Vagina (tissue), 2 donors: Measurements from ENCODE around the gene APBB2. TPM values are rescaled to one million over a fixed set of nuclear protein-coding genes. Genes with fewer than 3 reads are reported as not detected.

Experiments
- DNase-seq, 2 donors: peaks; one replicate each; pipeline ENCODE4 v3.0.0-alpha.2; 2017; ENCODE audit errors: extremely low spot score in 2 of 2
- H3K27ac ChIP-seq: fragments of 200-600 bp; sonication (generic); one replicate; pipeline ENCODE4 v1.5.1; 2019
- H3K27me3 ChIP-seq: fragments of 200-600 bp; sonication (generic); one replicate; pipeline ENCODE4 v1.5.1; 2019
- H3K36me3 ChIP-seq, 2 donors: fragments of 200-600 bp; sonication (generic); one replicate each; pipeline ENCODE4 v1.5.1; 2017 to 2019
- H3K4me1 ChIP-seq: fragments of 200-600 bp; sonication (generic); one replicate; pipeline ENCODE4 v1.5.1; 2019
- H3K4me3 ChIP-seq, 2 donors: fragments of 200-600 bp; sonication (generic); 1 replicate in 1 of 2; 2 replicates in 1 of 2; pipeline ENCODE4 v1.5.1; 2016 to 2019
- H3K9me3 ChIP-seq: fragments of 200-600 bp; sonication (generic); one replicate; pipeline ENCODE4 v1.5.1; 2019
- CTCF ChIP-seq, 3 experiments: fragments of 450-650 bp in 2 of 3; fragments of 200-600 bp in 1 of 3; sonication (generic) in 1 of 3; IDR thresholded peaks; one replicate each; pipeline ENCODE4 v1.5.1; 2017 to 2019; ENCODE audit warnings: antibody characterized with exemption in 3 of 3, mild to moderate bottlenecking in 2 of 3, moderate library complexity in 2 of 3
- POLR2A ChIP-seq, 2 donors: fragments of 450-650 bp; IDR thresholded peaks; one replicate each; pipeline ENCODE4 v1.6.1; 2017; ENCODE audit warnings: antibody characterized with exemption in 2 of 2, mild to moderate bottlenecking in 2 of 2, moderate library complexity in 2 of 2
- POLR2AphosphoS5 ChIP-seq, 2 donors: sonication (generic); formaldehyde crosslinking; IDR thresholded peaks; one replicate each; pipeline ENCODE4 v1.9.0; 2017; ENCODE audit warnings: antibody characterized with exemption in 2 of 2, mild to moderate bottlenecking in 2 of 2, low read depth in 1 of 2; ENCODE audit not compliant: insufficient read depth in 1 of 2
- intact Hi-C: fragments of 100-400 bp; cut with DNase I; formaldehyde crosslinking; loops from one replicate; pipeline ENCODE4 v1.15.1; 2023
- total RNA-seq: library from RNA; depleted of rRNA; stranded (reverse); fragments of >200 nt; gene quantifications from one replicate; pipeline ENCODE4 v1.2.3, GENCODE V29; 2016

APBB2 gene
- total RNA-seq, 1 donor from 2014 or later, result 68.8 TPM

DNA sequence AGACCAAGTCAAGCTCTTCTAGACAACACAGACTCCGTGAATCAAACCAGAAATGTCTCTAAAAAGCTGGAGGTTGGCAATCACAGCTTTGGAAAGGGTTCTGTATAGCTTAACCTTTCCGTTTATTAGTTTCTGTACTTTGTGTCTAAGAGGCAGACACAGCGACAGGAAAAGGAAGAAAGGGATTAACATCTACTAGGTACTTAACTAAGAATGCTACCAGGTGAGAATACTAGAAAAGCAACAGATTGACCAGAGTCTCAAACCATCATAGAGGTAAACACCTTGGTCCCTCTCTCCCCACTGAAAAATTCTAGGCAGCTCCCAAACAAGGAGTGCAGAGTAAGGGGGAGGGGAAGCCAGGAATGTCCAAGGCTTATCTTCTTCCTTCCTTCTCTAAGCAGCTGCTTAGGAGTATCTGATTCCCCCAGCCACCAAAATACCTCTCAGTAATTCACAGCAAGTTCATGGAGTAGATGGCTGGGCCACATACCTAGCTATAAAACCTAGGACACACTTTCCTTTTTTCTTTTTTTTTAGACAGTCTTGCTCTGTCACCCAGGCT, 80.8 kb downstream of the APBB2 start:
- Histone ChIP-seq H3K36me3 (no peaks in the 10 kb centered on the region), H3K4me1 (peaks cover 33% of the 10 kb centered on the region), H3K9me3 (no peaks in the 10 kb centered on the region), H3K27me3 (no peaks in the 10 kb centered on the region), H3K27ac (no peak overlapping the region), H3K4me3 (no peak overlapping the region)
- DNase-seq, result no peak
- TF ChIP-seq CTCF (IDR thresholded peaks at IDR 0.05) (no peak), POLR2AphosphoS5 (IDR thresholded peaks at IDR 0.05; ENCODE audit: insufficient read depth in 1 of 2, low read depth in 1 of 2) (no peak), POLR2A (IDR thresholded peaks at IDR 0.05) (no peak)
- intact Hi-C loops, result no loop called here

DNA sequence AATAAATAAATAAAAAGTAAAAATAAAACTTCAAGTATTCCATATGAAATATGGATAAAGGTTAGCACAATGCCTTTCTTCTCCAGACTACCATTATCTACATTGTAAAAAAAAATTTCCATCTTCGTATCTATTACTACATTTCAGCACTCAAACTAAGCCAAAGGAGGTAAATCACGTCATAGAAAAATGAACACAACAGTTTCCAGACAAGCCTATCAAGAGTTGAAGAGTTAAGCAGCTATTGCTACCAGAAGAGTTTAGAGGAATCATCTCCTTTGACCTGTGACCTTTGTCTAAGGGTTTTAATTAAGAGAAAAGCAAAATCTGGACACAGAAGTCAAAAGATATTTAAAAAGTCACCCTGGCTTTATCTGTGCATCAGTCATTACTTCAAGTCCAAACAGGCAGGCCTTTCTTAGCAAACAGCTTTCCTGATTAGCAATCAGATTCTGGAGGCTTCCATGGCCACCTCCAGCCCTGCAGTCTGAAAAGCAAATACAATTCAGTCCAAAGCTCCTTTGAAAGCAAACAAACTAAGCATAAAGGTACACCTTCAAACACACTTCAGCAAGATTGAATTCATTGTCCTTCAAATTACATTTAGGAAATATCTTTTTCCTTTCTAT, 82.2 kb downstream of the APBB2 start:
- H3K4me1 ChIP-seq, result peaks cover 33% of the 10 kb centered on the region
- TF ChIP-seq POLR2AphosphoS5 (IDR thresholded peaks at IDR 0.05; ENCODE audit: insufficient read depth in 1 of 2, low read depth in 1 of 2), result no peak
- no peak for TF ChIP-seq CTCF (IDR thresholded peaks at IDR 0.05)
- TF ChIP-seq POLR2A (IDR thresholded peaks at IDR 0.05), result no peak
- intact Hi-C loops, result no loop called here

DNA sequence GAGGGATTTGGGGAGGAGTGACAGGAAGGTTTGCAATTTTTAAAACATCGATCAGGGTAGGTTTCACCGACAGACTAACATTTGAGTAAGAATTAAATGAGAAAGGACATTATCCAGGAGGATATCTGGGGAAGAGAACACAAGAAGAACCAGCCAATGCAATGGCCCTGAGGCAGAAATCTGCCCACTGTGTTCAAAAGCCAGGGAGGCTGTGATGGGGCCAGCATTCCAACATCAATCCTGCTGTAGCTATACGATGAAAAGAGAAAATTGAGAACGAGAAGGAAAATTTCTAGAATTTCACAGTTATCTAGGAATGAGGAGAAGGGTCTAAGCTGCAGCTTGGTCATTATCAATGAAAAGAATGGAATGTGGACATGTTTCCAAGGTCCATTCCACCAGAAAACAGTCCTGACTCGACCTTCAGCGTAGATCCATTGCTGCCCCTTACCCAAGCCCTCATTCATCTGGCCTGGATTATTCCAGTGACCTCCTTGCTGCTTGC, 84.4 kb downstream of the APBB2 start:
- intact Hi-C loops, result no loop called here
- peaks cover 16% of the 10 kb centered on the region for H3K4me1 ChIP-seq
- no peaks in the 10 kb centered on the region for H3K27me3 ChIP-seq
- no peak overlapping the region for H3K4me3 ChIP-seq
- H3K27ac ChIP-seq, result no peak overlapping the region
- TF ChIP-seq POLR2AphosphoS5 (IDR thresholded peaks at IDR 0.05; ENCODE audit: insufficient read depth in 1 of 2, low read depth in 1 of 2) (no peak), CTCF (IDR thresholded peaks at IDR 0.05) (no peak), POLR2A (IDR thresholded peaks at IDR 0.05) (no peak)
- H3K36me3 ChIP-seq, result no peaks in the 10 kb centered on the region
- no peak for DNase-seq
- no peaks in the 10 kb centered on the region for H3K9me3 ChIP-seq

More for the DNA sequence above, 82.2 kb downstream of the APBB2 start:
- H3K4me3 ChIP-seq, result no peak overlapping the region
- no peaks in the 10 kb centered on the region for H3K9me3 ChIP-seq
- H3K36me3 ChIP-seq, result no peaks in the 10 kb centered on the region
- H3K27me3 ChIP-seq, result no peaks in the 10 kb centered on the region
- H3K27ac ChIP-seq, result no peak overlapping the region
- no peak for DNase-seq

GRCh38 chr4:41129128-41129754, 85.1 kb downstream of the APBB2 start:
- intact Hi-C loops, result no loop called here
- H3K4me1 ChIP-seq, result peaks cover 9% of the 10 kb centered on the region
- no peaks in the 10 kb centered on the region for H3K36me3 ChIP-seq
- H3K27me3 ChIP-seq, result no peaks in the 10 kb centered on the region
- no peak for TF ChIP-seq POLR2AphosphoS5 (IDR thresholded peaks at IDR 0.05; ENCODE audit: insufficient read depth in 1 of 2, low read depth in 1 of 2)
- no peak for TF ChIP-seq CTCF (IDR thresholded peaks at IDR 0.05)
- TF ChIP-seq POLR2A (IDR thresholded peaks at IDR 0.05), result no peak
- no peak overlapping the region for H3K4me3 ChIP-seq
- no peak for DNase-seq
- no peaks in the 10 kb centered on the region for H3K9me3 ChIP-seq
- H3K27ac ChIP-seq, result no peak overlapping the region
